GM23248 (cell line): ENCODE results near the gene MTPN. TPM values are rescaled to one million over a fixed set of nuclear protein-coding genes. Genes with fewer than 3 reads are reported as not detected.

Source experiments
- DNase-seq: peaks from one replicate; pipeline ENCODE4 v3.0.0-alpha.2; 2015
- H2AFZ ChIP-seq: fragments of 200-600 bp; sonication (generic); 2 replicates; pipeline ENCODE4 v1.6.1; 2016; ENCODE audit warnings: antibody characterized with exemption
- H3F3A ChIP-seq: fragments of 200-600 bp; sonication (generic); 2 replicates; pipeline ENCODE4 v1.6.1; 2016; ENCODE audit warnings: mild to moderate bottlenecking, antibody characterized with exemption, mixed run types; ENCODE audit not compliant: insufficient read depth
- H3K27ac ChIP-seq: fragments of 200-600 bp; sonication (generic); 2 replicates; pipeline ENCODE4 v1.5.1; 2016; ENCODE audit warnings: mild to moderate bottlenecking
- H3K27me3 ChIP-seq: fragments of 200-600 bp; sonication (generic); replicated peaks from 2 replicates; pipeline ENCODE4 v1.6.1; 2016; ENCODE audit warnings: mild to moderate bottlenecking; ENCODE audit not compliant: insufficient read depth
- H3K36me3 ChIP-seq: fragments of 200-600 bp; sonication (generic); 2 replicates; pipeline ENCODE4 v1.6.1; 2016; ENCODE audit warnings: low read depth, mild to moderate bottlenecking
- H3K4me1 ChIP-seq: fragments of 200-600 bp; sonication (generic); 2 replicates; pipeline ENCODE4 v1.6.1; 2016; ENCODE audit warnings: mild to moderate bottlenecking; ENCODE audit not compliant: insufficient read depth
- H3K4me2 ChIP-seq: fragments of 200-600 bp; sonication (generic); one replicate; pipeline ENCODE4 v1.6.1; 2016; ENCODE audit warnings: mild to moderate bottlenecking; ENCODE audit not compliant: unreplicated experiment
- H3K4me3 ChIP-seq: fragments of 200-600 bp; sonication (generic); 2 replicates; pipeline ENCODE4 v1.5.1; 2016; ENCODE audit warnings: mild to moderate bottlenecking
- H3K79me2 ChIP-seq: fragments of 200-600 bp; sonication (generic); 2 replicates; pipeline ENCODE4 v1.6.1; 2016; ENCODE audit warnings: mild to moderate bottlenecking; ENCODE audit not compliant: insufficient read depth
- H3K9ac ChIP-seq: fragments of 200-600 bp; sonication (generic); 2 replicates; pipeline ENCODE4 v1.6.1; 2016; ENCODE audit warnings: mild to moderate bottlenecking
- H3K9me2 ChIP-seq: fragments of 200-600 bp; sonication (generic); 2 replicates; pipeline ENCODE4 v1.6.1; 2016; ENCODE audit warnings: mixed run types, mild to moderate bottlenecking, moderate library complexity; ENCODE audit not compliant: insufficient read depth
- H3K9me3 ChIP-seq: fragments of 200-600 bp; sonication (generic); one replicate; pipeline ENCODE4 v1.6.1; 2017; ENCODE audit warnings: low read depth
- H4K20me1 ChIP-seq: fragments of 200-600 bp; sonication (generic); 2 replicates; pipeline ENCODE4 v1.6.0; 2016; ENCODE audit not compliant: insufficient read depth
- EZH2 ChIP-seq: fragments of 200-600 bp; sonication (generic); IDR thresholded peaks from 2 replicates; pipeline ENCODE4 v1.6.1; 2018; ENCODE audit warnings: antibody characterized with exemption, mild to moderate bottlenecking; ENCODE audit not compliant: insufficient read depth, poor library complexity, severe bottlenecking
- EZH2phosphoT487 ChIP-seq: fragments of 200-600 bp; sonication (generic); IDR thresholded peaks from 2 replicates; pipeline ENCODE4 v1.6.1; 2018; ENCODE audit warnings: antibody characterized with exemption, moderate library complexity, mild to moderate bottlenecking, low read depth; ENCODE audit not compliant: insufficient read depth
- WGBS, 2 experiments: methylation state at CpG; one replicate each; pipeline ENCODE4 v1.1.6; 2015 to 2017; ENCODE audit warnings: low lambda C conversion rate in 2 of 2, low coverage in 1 of 2; ENCODE audit errors: missing lambda C conversion rate in 2 of 2; 5-methylcytosine and 5-hydroxymethylcytosine counted together
- in situ Hi-C: fragments of 300-500 bp; cut with MboI; formaldehyde crosslinking; loops from 2 replicates; pipeline ENCODE4 v1.15.0; 2020
- polyA plus RNA-seq: library from polyadenylated mRNA; unstranded; fragments of >200 nt; fragmentation: Nextera tagmentation; extraction: Ambion mirVana; gene quantifications from 2 replicates; pipeline ENCODE4 v1.2.1, GENCODE V29; 2016
- total RNA-seq: library from RNA; depleted of rRNA; stranded (reverse); fragments of >200 nt; shearing (Covaris generic); gene quantifications from 2 replicates; pipeline ENCODE4 v1.2.3, GENCODE V29; 2014; rRNA removed

Gene MTPN
- 145 and 159 TPM in 2 replicates for total RNA-seq
- polyA plus RNA-seq, result 130 and 133 TPM in 2 replicates

DNA sequence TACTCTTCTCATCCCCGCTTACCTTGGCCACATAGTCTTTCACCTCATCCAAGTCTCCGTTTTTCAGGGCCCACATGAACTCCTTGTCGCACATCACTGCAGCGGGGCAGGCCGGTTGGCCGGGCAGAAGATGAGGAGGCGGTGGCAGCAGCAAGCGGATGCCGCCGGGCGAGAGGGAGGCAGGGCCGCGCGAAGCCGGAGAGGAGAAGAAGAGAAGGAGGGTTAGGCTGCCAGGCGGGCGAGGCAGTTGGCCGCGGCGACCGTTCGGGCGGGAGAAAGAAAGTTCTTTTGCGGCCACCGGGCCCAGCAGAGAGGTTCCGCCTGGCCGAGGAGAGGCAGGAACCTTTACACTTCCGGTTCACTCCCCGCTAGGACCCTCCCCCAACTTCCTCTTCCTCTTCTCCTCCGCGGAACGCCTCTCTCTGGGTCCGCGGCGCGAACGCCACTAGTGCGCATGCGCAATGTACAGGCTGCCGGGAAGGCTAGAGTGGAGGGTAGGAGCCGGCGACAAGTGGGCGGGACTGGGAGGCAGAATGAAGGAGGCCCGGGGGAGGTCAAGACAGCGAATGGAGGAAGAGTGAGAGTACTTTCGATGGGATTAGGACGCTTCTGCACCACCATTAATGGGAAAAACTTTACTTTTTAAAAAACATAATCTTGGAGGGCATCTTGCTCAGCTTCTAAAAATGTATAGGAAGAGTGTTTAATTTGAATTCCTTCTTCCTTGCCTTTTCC lies at the start of gene MTPN:
Gene MTPN (minus strand): TSS at position 353 of the 735 bp plus-strand sequence. CDS start 259 bp downstream, at position 94.
- Histone ChIP-seq H3F3A (peaks cover 26% of the 10 kb centered on the region), H3K9ac (peak within 1 kb of the TSS; percentile 91), H3K4me3 (peak within 1 kb of the TSS; percentile 99), H3K36me3 (no peaks in the 10 kb centered on the region; the same call in 1 of the 2 replicates), H2AFZ (peak within 1 kb of the TSS; percentile 97), H3K27ac (peak within 1 kb of the TSS; percentile 73), H3K79me2 (peaks cover 49% of the 10 kb centered on the region), H3K4me2 (peak within 1 kb of the TSS; percentile 86), H3K4me1 (peaks cover 42% of the 10 kb centered on the region), H3K9me2 (no peaks in the 10 kb centered on the region), H3K9me3 (no peaks in the 10 kb centered on the region), H4K20me1 (peaks cover 12% of the 10 kb centered on the region; the same call in 1 of the 2 replicates), H3K27me3 (no peaks in the 10 kb centered on the region)
- DNase-seq, result peak; percentile 97
- TF ChIP-seq EZH2 (no peak), EZH2phosphoT487 (no peak)
- 1% methylated on average over 35 to 47 of the region's 47 CpGs for WGBS, 2 experiments
- in situ Hi-C loops, result no loop called here

- no peak overlapping the region for H3K4me2 ChIP-seq
- no peak overlapping the region for H3K9ac ChIP-seq
- H2AFZ ChIP-seq, result no peak overlapping the region; the same call in 1 of the 2 replicates
- in situ Hi-C loops, result no loop called here
- TF ChIP-seq EZH2phosphoT487 (no peak), EZH2 (no peak)
- H3K79me2 ChIP-seq, result no peaks in the 10 kb centered on the region
- peaks cover 14% of the 10 kb centered on the region; the same call in 1 of the 2 replicates for H3K27me3 ChIP-seq
- H3K27ac ChIP-seq, result no peak overlapping the region
- no peaks in the 10 kb centered on the region for H3K9me2 ChIP-seq
- no peak overlapping the region for H3K4me3 ChIP-seq
- H4K20me1 ChIP-seq, result no peaks in the 10 kb centered on the region
- H3F3A ChIP-seq, result no peaks in the 10 kb centered on the region
- no peaks in the 10 kb centered on the region for H3K9me3 ChIP-seq
- WGBS, 2 experiments, result 40 to 47% methylated on average over 2 of the region's 2 CpGs
- H3K4me1 ChIP-seq, result no peaks in the 10 kb centered on the region
- no peak for DNase-seq
- no peaks in the 10 kb centered on the region for H3K36me3 ChIP-seq
Measured at GRCh38 chr7:136026209-136026608, 49.0 kb upstream of the MTPN start.

DNA sequence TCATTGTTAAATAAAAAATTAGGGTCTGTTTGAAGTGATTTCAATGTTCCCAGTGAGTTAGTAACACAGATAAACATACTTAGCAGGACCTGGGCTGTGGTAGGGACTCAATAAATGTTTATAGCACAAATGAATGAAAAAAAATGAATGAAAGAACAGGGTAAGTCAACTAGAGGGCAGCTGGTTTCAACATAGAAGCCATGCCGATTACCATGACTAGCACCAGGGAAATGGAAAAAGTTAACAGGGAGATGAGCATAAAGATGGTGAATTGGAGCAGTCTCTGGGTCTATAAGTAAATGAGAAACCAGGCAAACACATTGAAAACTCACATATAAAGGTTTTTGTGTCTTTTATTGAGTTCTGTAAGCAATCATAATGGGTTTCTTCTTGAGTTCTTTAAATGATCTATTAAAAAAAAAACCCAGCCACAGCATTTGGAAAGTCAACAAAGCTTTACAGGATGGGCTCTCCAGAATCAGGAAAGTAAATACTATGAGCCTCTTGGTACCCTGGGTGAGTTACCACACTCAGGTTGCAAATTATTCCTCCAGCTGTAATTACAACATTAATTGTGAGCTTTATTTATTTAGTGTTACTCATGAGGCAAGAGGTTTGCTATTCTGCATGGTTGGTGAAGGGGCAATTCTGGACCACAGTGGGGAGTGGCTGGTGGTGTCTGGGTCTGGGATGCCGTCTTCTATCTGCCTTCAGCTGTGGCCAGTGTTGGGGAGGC lies 46.1 kb upstream of the MTPN start:
- WGBS, 2 experiments, result 62 to 64% methylated on average over 2 of the region's 2 CpGs
- Histone ChIP-seq H3K79me2 (no peaks in the 10 kb centered on the region), H3F3A (no peaks in the 10 kb centered on the region), H3K27ac (no peak overlapping the region), H4K20me1 (no peaks in the 10 kb centered on the region), H3K36me3 (no peaks in the 10 kb centered on the region), H3K4me1 (no peaks in the 10 kb centered on the region), H2AFZ (no peak overlapping the region), H3K27me3 (no peaks in the 10 kb centered on the region), H3K4me2 (no peak overlapping the region), H3K9me2 (no peaks in the 10 kb centered on the region), H3K4me3 (no peak overlapping the region), H3K9me3 (no peaks in the 10 kb centered on the region), H3K9ac (no peak overlapping the region)
- TF ChIP-seq EZH2phosphoT487, result no peak
- no peak for TF ChIP-seq EZH2
- no peak for DNase-seq
- in situ Hi-C loops, result no loop called here

DNA sequence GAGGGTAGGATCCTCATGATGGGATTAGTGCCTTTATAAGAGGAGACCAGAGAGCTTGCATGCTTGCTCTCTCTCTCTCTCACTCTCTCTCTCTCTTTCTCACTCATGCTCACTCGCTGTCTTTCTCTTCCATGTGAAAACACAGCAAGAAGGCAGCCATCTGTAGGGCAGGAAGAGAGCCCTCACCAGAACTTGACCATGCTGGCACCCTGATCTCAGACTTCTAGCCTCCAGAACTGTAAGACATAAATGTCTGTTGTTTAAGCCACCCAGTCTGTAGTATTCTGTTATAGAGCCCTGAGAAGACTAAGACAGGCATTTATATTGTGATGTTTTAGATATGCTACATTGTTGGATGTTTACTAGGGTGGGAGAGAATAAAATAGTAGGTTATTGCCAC lies 43.4 kb upstream of the MTPN start:
- no peak overlapping the region for H3K27ac ChIP-seq
- no peaks in the 10 kb centered on the region for H3K9me3 ChIP-seq
- in situ Hi-C loops, result no loop called here
- H3F3A ChIP-seq, result no peaks in the 10 kb centered on the region
- WGBS, 2 experiments, result 25 to 44% methylated on average over 1 of the region's 1 CpG
- H3K27me3 ChIP-seq, result 0 out of 2 replicates have a peak, but pooled peaks cover 2% of the 10 kb centered on the region
- H2AFZ ChIP-seq, result no peak overlapping the region
- H3K9ac ChIP-seq, result no peak overlapping the region
- no peaks in the 10 kb centered on the region for H3K79me2 ChIP-seq
- no peaks in the 10 kb centered on the region for H3K4me1 ChIP-seq
- TF ChIP-seq EZH2, result no peak
- TF ChIP-seq EZH2phosphoT487, result no peak
- H3K4me3 ChIP-seq, result no peak overlapping the region
- no peaks in the 10 kb centered on the region; the same call in 1 of the 2 replicates for H3K9me2 ChIP-seq
- DNase-seq, result no peak
- H4K20me1 ChIP-seq, result no peaks in the 10 kb centered on the region
- H3K4me2 ChIP-seq, result no peak overlapping the region
- H3K36me3 ChIP-seq, result no peaks in the 10 kb centered on the region
